ENCODE results near the gene TRIM10. TPM values are rescaled to one million over a fixed set of nuclear protein-coding genes. Genes with fewer than 3 reads are reported as not detected.

The TRIM10 gene
- total RNA-seq, 4 donors from 2014 or later = 0.20 to 19.8 (median 3.7) TPM

GRCh38 chr6:30111266-30111856 lies 49.6 kb downstream of the TRIM10 start:
- Histone ChIP-seq H3K9me3 (no peaks in the 10 kb centered on the region), H3K4me1 (peaks cover 0 to 19% (median 14%) of the 10 kb centered on the region in 4 donors), H3K4me3 (peak overlapping the region in 2 of 4 donors; percentile 18 to 42), H3K36me3 (no peaks in the 10 kb centered on the region), H3K27ac (peak overlapping the region in 1 of 4 donors; percentile 75), H3K27me3 (peaks cover 35% of the 10 kb centered on the region)
- TF ChIP-seq POLR2A (IDR thresholded peaks at IDR 0.05) = no peak
- no peak for TF ChIP-seq POLR2AphosphoS5 (IDR thresholded peaks at IDR 0.05)
- no peak for TF ChIP-seq EP300 (IDR thresholded peaks at IDR 0.05; ENCODE audit: low read depth)
- TF ChIP-seq CTCF (IDR thresholded peaks at IDR 0.05) = no peak
- in situ Hi-C loops (cut with MboI; ENCODE audit: low pct_ligation_motif_present in 1 of 4, low pct_unique_long_range_greater_than_20kb in 1 of 4, low sequenced_read_pairs in 3 of 4) = no loop called here
- WGBS, 2 donors (ENCODE audit: low coverage in 1 of 2) = 69 to 88% methylated on average over 12 to 27 of the region's 27 CpGs
- intact Hi-C loops (cut with DNase I; ENCODE audit: low total_unique reads) = no loop called here
- DNase-seq = no peak

GRCh38 chr6:30104661-30105060 lies 56.4 kb downstream of the TRIM10 start:
- WGBS, 2 donors (ENCODE audit: low coverage in 1 of 2) = 73 to 88% methylated on average over 1 to 2 of the region's 2 CpGs
- TF ChIP-seq CTCF (IDR thresholded peaks at IDR 0.05) (no peak), POLR2AphosphoS5 (IDR thresholded peaks at IDR 0.05) (no peak), EP300 (IDR thresholded peaks at IDR 0.05; ENCODE audit: low read depth) (no peak), POLR2A (IDR thresholded peaks at IDR 0.05) (no peak)
- in situ Hi-C loops (cut with MboI; ENCODE audit: low pct_ligation_motif_present in 1 of 4, low pct_unique_long_range_greater_than_20kb in 1 of 4, low sequenced_read_pairs in 3 of 4) (no loop called here), intact Hi-C loops (cut with DNase I; ENCODE audit: low total_unique reads) (no loop called here)
- DNase-seq = no peak
- no peaks in the 10 kb centered on the region for H3K36me3 ChIP-seq
- H3K4me1 ChIP-seq = peaks cover 25 to 41% (median 30%) of the 10 kb centered on the region in 4 donors
- H3K4me3 ChIP-seq = no peak overlapping the region
- no peak overlapping the region for H3K27ac ChIP-seq
- H3K9me3 ChIP-seq = no peaks in the 10 kb centered on the region
- H3K27me3 ChIP-seq = peaks cover 29% of the 10 kb centered on the region

- TF ChIP-seq EP300 (IDR thresholded peaks at IDR 0.05; ENCODE audit: low read depth) = no peak
- TF ChIP-seq POLR2AphosphoS5 (IDR thresholded peaks at IDR 0.05) = no peak
- TF ChIP-seq POLR2A (IDR thresholded peaks at IDR 0.05) = no peak
- no peak for TF ChIP-seq CTCF (IDR thresholded peaks at IDR 0.05)
- DNase-seq = no peak
- H3K27ac ChIP-seq = peak overlapping the region in 3 of 4 donors; percentile 80 to 84 (median 81)
- WGBS, 2 donors (ENCODE audit: low coverage in 1 of 2) = 27 to 46% methylated on average over 2 to 3 of the region's 3 CpGs
- peak overlapping the region in 3 of 4 donors; percentile 21 to 55 (median 27) for H3K4me3 ChIP-seq
- H3K27me3 ChIP-seq = peaks cover 32% of the 10 kb centered on the region
- intact Hi-C loops (cut with DNase I; ENCODE audit: low total_unique reads) (loop anchor here (2.0 kb wide), 1 partner anchor 27 kb away; no protein-coding TSS in a partner anchor), in situ Hi-C loops (cut with MboI; ENCODE audit: low pct_ligation_motif_present in 1 of 4, low pct_unique_long_range_greater_than_20kb in 1 of 4, low sequenced_read_pairs in 3 of 4) (no loop called here)
- H3K4me1 ChIP-seq = peaks cover 25 to 41% (median 30%) of the 10 kb centered on the region in 4 donors
- no peaks in the 10 kb centered on the region for H3K36me3 ChIP-seq
- H3K9me3 ChIP-seq = no peaks in the 10 kb centered on the region
These were observed 57.2 kb downstream of the TRIM10 start for GRCh38 chr6:30103872-30104179.

- DNase-seq = peak; percentile 93
- peak; percentile 28 for TF ChIP-seq POLR2A (IDR thresholded peaks at IDR 0.05)
- no peak for TF ChIP-seq EP300 (IDR thresholded peaks at IDR 0.05; ENCODE audit: low read depth)
- peak; percentile 86 to 99 (median 93) for TF ChIP-seq CTCF (IDR thresholded peaks at IDR 0.05)
- peak in 1 of 3 donors; percentile 42 for TF ChIP-seq POLR2AphosphoS5 (IDR thresholded peaks at IDR 0.05)
- peak overlapping the region in 3 of 4 donors; percentile 21 to 55 (median 27) for H3K4me3 ChIP-seq
- WGBS, 2 donors (ENCODE audit: low coverage in 1 of 2) = 4 to 11% methylated on average over 7 to 36 of the region's 36 CpGs
- peaks cover 25 to 46% (median 32%) of the 10 kb centered on the region in 4 donors for H3K4me1 ChIP-seq
- H3K27me3 ChIP-seq = peaks cover 38% of the 10 kb centered on the region
- intact Hi-C loops (cut with DNase I; ENCODE audit: low total_unique reads) (loop anchor here (2.0 kb wide), 1 partner anchor 28 kb away; no protein-coding TSS in a partner anchor), in situ Hi-C loops (cut with MboI; ENCODE audit: low pct_ligation_motif_present in 1 of 4, low pct_unique_long_range_greater_than_20kb in 1 of 4, low sequenced_read_pairs in 3 of 4) (no loop called here)
- no peaks in the 10 kb centered on the region for H3K9me3 ChIP-seq
- peak overlapping the region; percentile 80 to 84 (median 82) for H3K27ac ChIP-seq
- no peaks in the 10 kb centered on the region for H3K36me3 ChIP-seq
These were observed 57.8 kb downstream of the TRIM10 start for GRCh38 chr6:30102970-30103871.
